Keratinocyte (primary cell): Measurements from ENCODE around the gene OR2T33. TPM values are rescaled to one million over a fixed set of nuclear protein-coding genes. Genes with fewer than 3 reads are reported as not detected.

ENCODE experiments used
- DNase-seq: peaks from one replicate; pipeline ENCODE4 v3.0.0-alpha.2; 2011; ENCODE audit warnings: low read depth, missing footprints, low spot score
- FAIRE-seq: peaks from 2 replicates; lab custom pipeline; 2011; peaks lifted over from hg19 to GRCh38; lab: Jason Lieb, UNC
- H2AFZ ChIP-seq: 2 replicates; pipeline ENCODE4 v1.6.0; 2012; ENCODE audit warnings: low read length, control low read depth, inconsistent platforms; ENCODE audit not compliant: control insufficient read depth
- H3K27ac ChIP-seq: 2 replicates; pipeline ENCODE4 v1.5.1; 2011; ENCODE audit warnings: low read length; ENCODE audit not compliant: control insufficient read depth, insufficient read depth
- H3K27me3 ChIP-seq: 3 replicates; pipeline ENCODE4 v1.6.0; 2011; ENCODE audit warnings: low read length; ENCODE audit not compliant: control insufficient read depth, insufficient read depth; ENCODE audit errors: extremely low read depth
- H3K36me3 ChIP-seq, 2 experiments: 2 replicates in 1 of 2; 3 replicates in 1 of 2; pipeline ENCODE4 v1.5.1; 2011; ENCODE audit warnings: low read length in 2 of 2, mild to moderate bottlenecking in 1 of 2; ENCODE audit not compliant: control insufficient read depth in 2 of 2, insufficient read depth in 2 of 2; ENCODE audit errors: extremely low read depth in 1 of 2
- H3K4me1 ChIP-seq: 3 replicates; pipeline ENCODE4 v1.5.1; 2011; ENCODE audit warnings: low read length; ENCODE audit not compliant: control insufficient read depth, insufficient read depth; ENCODE audit errors: extremely low read depth
- H3K4me2 ChIP-seq: 3 replicates; pipeline ENCODE4 v1.6.0; 2011; ENCODE audit warnings: low read depth, low read length; ENCODE audit not compliant: control insufficient read depth, insufficient read depth; ENCODE audit errors: extremely low read depth
- H3K4me3 ChIP-seq, 3 experiments: fragments of 200-600 bp in 1 of 3; sonication (generic) in 1 of 3; 2 replicates in 2 of 3; 3 replicates in 1 of 3; pipeline ENCODE4 v1.5.1; 2011 to 2016; ENCODE audit warnings: low read length in 3 of 3, mild to moderate bottlenecking in 3 of 3, control low read depth in 2 of 3, inconsistent platforms in 1 of 3, low read depth in 1 of 3, mixed read lengths in 1 of 3, mixed run types in 1 of 3, moderate library complexity in 1 of 3; ENCODE audit not compliant: control insufficient read depth in 2 of 3, insufficient read depth in 2 of 3; ENCODE audit errors: extremely low read depth in 1 of 3
- H3K79me2 ChIP-seq: 2 replicates; pipeline ENCODE4 v1.6.0; 2012; ENCODE audit warnings: low read length; ENCODE audit not compliant: control insufficient read depth, insufficient read depth
- H3K9ac ChIP-seq: 3 replicates; pipeline ENCODE4 v1.6.0; 2011; ENCODE audit warnings: low read length; ENCODE audit not compliant: control insufficient read depth, insufficient read depth; ENCODE audit errors: extremely low read depth
- H3K9me1 ChIP-seq: 3 replicates; pipeline ENCODE4 v1.6.0; 2011; ENCODE audit warnings: low read length; ENCODE audit not compliant: control insufficient read depth, insufficient read depth; ENCODE audit errors: extremely low read depth
- H3K9me3 ChIP-seq: 2 replicates; pipeline ENCODE4 v1.5.1; 2012; ENCODE audit warnings: low read depth, low read length; ENCODE audit not compliant: control insufficient read depth
- H4K20me1 ChIP-seq: 3 replicates; pipeline ENCODE4 v1.6.0; 2011; ENCODE audit warnings: low read length; ENCODE audit not compliant: control insufficient read depth, insufficient read depth; ENCODE audit errors: extremely low read depth
- CTCF ChIP-seq, 3 experiments: IDR thresholded peaks in 1 of 3; conservative IDR thresholded peaks in 1 of 3; optimal IDR thresholded peaks in 1 of 3; 2 replicates in 2 of 3; 3 replicates in 1 of 3; pipeline versions ENCODE3 to v1.5.1; 2011; ENCODE audit warnings: low read length in 3 of 3, mild to moderate bottlenecking in 3 of 3, moderate library complexity in 2 of 3, control low read depth in 1 of 3, inconsistent platforms in 1 of 3; ENCODE audit not compliant: insufficient read depth in 2 of 3; ENCODE audit errors: extremely low read depth in 1 of 3
- EZH2 ChIP-seq: IDR thresholded peaks from one replicate; pipeline ENCODE4 v1.6.1; 2012; ENCODE audit warnings: inconsistent platforms, mild to moderate bottlenecking, low read length, moderate library complexity
- dilution Hi-C: fragments of 300-500 bp; cut with MboI; formaldehyde crosslinking; loops from one replicate; pipeline ENCODE4 v1.7.0; 2020; ENCODE audit warnings: low sequenced_read_pairs; ENCODE audit not compliant: extremely low pct_ligation_motif_present
- polyA plus RNA-seq, 5 experiments: library from polyadenylated mRNA; depleted of rRNA in 3 of 5; stranded (reverse) in 3 of 5; stranded (forward) in 1 of 5; unstranded in 1 of 5; fragments of >200 nt; gene quantifications; 1 replicate in 1 of 5; 2 replicates in 3 of 5; 3 replicates in 1 of 5; pipeline versions ENCODE4 v1.2.1 to v1.2.3, GENCODE V29; 2011 to 2012; ENCODE audit warnings: missing spikeins in 2 of 5, low read depth in 1 of 5, low replicate concordance in 1 of 5

The OR2T33 gene
- polyA plus RNA-seq, 1 donor (not counting 4 experiments of a cell fraction or from before 2014, with no cell fraction given): not detected

GRCh38 chr1:248239478-248239877 is 38.3 kb downstream of the OR2T33 start:
- Histone ChIP-seq H3K9me3 (no peaks in the 10 kb centered on the region), H3K27ac (no peak overlapping the region), H3K9me1 (no peaks in the 10 kb centered on the region), H3K4me3 (no peak overlapping the region), H2AFZ (no peak overlapping the region), H3K27me3 (no peaks in the 10 kb centered on the region), H3K4me2 (no peak overlapping the region), H3K4me1 (no peaks in the 10 kb centered on the region), H3K9ac (no peak overlapping the region), H3K79me2 (no peaks in the 10 kb centered on the region), H3K36me3 (no peaks in the 10 kb centered on the region), H4K20me1 (no peaks in the 10 kb centered on the region)
- dilution Hi-C loops: no loop called here
- FAIRE-seq (no peak), DNase-seq (no peak)
- TF ChIP-seq CTCF (optimal IDR thresholded peaks at IDR 0.05 in 1 of 3, IDR thresholded peaks at IDR 0.05 in 1 of 3, conservative IDR thresholded peaks at IDR 0.05 in 1 of 3; ENCODE audit: extremely low read depth in 1 of 3, insufficient read depth in 2 of 3, low read length in 3 of 3): no peak
- TF ChIP-seq EZH2: no peak

DNA sequence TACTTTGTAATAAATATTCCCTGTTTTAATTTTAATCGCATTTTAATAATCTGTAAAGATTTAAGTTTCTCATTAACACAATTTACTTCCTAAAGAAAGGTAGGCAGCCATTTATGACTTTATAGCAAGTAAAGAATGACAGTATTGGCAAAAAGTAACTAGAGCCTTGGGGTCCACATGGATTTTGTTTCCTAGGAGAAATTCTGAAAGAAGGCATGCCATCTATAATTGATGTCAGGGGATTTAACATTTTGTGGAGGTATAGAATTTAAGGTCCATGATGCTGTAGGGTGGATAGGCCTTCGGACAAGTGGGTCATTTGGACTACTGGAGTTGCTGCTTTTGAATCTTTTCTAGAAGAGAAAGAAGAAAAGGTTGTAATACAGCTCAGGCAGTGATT is 46.7 kb downstream of the OR2T33 start, which contains the start of gene OR2M4:
TSS of gene OR2M4 (plus strand) at position 301 of the 400 bp plus-strand sequence. CDS start 7,512 bp downstream, outside the sequence.
- Histone ChIP-seq H3K79me2 (no peaks in the 10 kb centered on the region), H3K27me3 (no peaks in the 10 kb centered on the region), H3K9me3 (peaks cover 4% of the 10 kb centered on the region), H3K27ac (no peak within 1 kb of the TSS), H3K9ac (no peak within 1 kb of the TSS), H3K4me2 (no peak within 1 kb of the TSS), H3K4me1 (no peaks in the 10 kb centered on the region), H3K36me3 (no peaks in the 10 kb centered on the region), H3K4me3 (no peak within 1 kb of the TSS), H2AFZ (no peak within 1 kb of the TSS), H3K9me1 (no peaks in the 10 kb centered on the region), H4K20me1 (no peaks in the 10 kb centered on the region)
- dilution Hi-C loops: no loop called here
- DNase-seq (no peak), FAIRE-seq (no peak)
- no peak for TF ChIP-seq EZH2
- no peak for TF ChIP-seq CTCF (optimal IDR thresholded peaks at IDR 0.05 in 1 of 3, IDR thresholded peaks at IDR 0.05 in 1 of 3, conservative IDR thresholded peaks at IDR 0.05 in 1 of 3; ENCODE audit: extremely low read depth in 1 of 3, insufficient read depth in 2 of 3, low read length in 3 of 3)
